ENCODE results near the gene RAVER1. TPM values are rescaled to one million over a fixed set of nuclear protein-coding genes. Genes with fewer than 3 reads are reported as not detected.

Gene RAVER1
- total and polyA plus RNA-seq, 2 donors (not counting 1 experiment from before 2014, with no cell fraction given) = 21.0 to 62.7 TPM

DNA sequence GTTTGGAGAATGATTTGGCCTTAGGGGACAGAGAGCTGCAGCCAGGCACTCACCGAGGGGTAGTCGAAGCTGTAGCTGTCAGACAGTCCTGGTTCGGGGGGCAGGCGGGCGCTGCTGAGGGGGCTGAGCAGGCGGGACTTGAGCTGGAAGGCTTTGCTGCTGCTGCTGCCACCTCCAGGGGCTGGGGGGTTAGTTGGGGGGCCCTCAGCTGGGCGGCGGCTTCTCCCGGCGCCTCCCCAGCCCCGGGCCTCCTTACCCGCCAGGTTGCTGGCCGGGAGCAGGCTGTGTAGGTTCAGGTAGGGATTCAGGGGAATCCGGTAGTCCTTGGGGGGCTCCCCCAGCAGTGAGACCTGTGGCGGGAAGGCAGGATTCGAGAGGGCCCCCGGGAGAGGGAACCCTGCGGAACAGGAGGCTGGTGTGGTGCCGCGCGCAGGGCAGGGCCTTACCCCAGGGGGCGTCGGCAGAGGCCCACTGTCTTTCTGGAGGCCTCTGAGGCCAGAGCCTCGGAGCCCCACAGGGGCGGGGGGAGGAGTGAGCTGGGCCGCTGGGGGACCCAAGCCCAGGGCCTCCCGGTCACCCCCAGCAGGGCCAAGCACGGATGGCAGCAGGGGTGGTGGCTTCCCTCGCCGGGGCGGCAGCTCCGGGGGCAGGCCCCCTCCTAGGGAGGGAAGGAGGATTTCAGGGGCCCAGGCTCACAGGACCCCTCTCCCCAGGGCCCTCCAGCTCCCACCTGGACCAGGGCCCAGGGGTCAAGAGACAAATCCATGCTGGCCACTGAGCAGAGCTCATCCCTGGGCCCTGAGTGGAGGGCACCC, 12.5 kb downstream of the RAVER1 start:
- peaks cover 10% of the 10 kb centered on the region for H3K79me2 ChIP-seq (ENCODE audit: control insufficient read depth, insufficient read depth, low read length)
- H3K4me1 ChIP-seq (ENCODE audit: control insufficient read depth in 2 of 2, insufficient read depth in 2 of 2, low read length in 2 of 2) = peaks cover 6 to 13% of the 10 kb centered on the region in 2 donors
- TF ChIP-seq, protein P1, sequence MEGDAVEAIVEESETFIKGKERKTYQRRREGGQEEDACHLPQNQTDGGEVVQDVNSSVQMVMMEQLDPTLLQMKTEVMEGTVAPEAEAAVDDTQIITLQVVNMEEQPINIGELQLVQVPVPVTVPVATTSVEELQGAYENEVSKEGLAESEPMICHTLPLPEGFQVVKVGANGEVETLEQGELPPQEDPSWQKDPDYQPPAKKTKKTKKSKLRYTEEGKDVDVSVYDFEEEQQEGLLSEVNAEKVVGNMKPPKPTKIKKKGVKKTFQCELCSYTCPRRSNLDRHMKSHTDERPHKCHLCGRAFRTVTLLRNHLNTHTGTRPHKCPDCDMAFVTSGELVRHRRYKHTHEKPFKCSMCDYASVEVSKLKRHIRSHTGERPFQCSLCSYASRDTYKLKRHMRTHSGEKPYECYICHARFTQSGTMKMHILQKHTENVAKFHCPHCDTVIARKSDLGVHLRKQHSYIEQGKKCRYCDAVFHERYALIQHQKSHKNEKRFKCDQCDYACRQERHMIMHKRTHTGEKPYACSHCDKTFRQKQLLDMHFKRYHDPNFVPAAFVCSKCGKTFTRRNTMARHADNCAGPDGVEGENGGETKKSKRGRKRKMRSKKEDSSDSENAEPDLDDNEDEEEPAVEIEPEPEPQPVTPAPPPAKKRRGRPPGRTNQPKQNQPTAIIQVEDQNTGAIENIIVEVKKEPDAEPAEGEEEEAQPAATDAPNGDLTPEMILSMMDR (IDR thresholded peaks at IDR 0.05) = no peak
- TF ChIP-seq EZH2 (IDR thresholded peaks at IDR 0.05; ENCODE audit: borderline replicate concordance, insufficient read depth, low read depth, low read length, poor library complexity, severe bottlenecking) = no peak
- Mint-ChIP-seq H3K4me1 (peaks cover 3% of the 10 kb centered on the region), H3K4me3 (no peak overlapping the region), H3K27me3 (no peaks in the 10 kb centered on the region), H3K9me3 (ENCODE audit: insufficient read depth) (no peaks in the 10 kb centered on the region), H3K27ac (no peak overlapping the region)
- WGBS (ENCODE audit: insufficient coverage) = 97% methylated on average over 29 of the region's 32 CpGs
- no peak overlapping the region for H3K9ac ChIP-seq (ENCODE audit: low read length)
- H3K27me3 ChIP-seq (replicated peaks in 1 of 4; ENCODE audit: control extremely low read depth in 1 of 4, control insufficient read depth in 3 of 4, insufficient read depth in 4 of 4, low read length in 3 of 4) = no peaks in the 10 kb centered on the region
- ATAC-seq (ENCODE audit: low read depth) = no peak
- DNase-seq = no peak
- no peak overlapping the region for H3K4me3 ChIP-seq (ENCODE audit: control extremely low read depth in 1 of 5, extremely low read depth in 1 of 5, insufficient read depth in 1 of 5, low read depth in 2 of 5, low read length in 4 of 5)
- peaks cover 34% of the 10 kb centered on the region for H4K20me1 ChIP-seq (ENCODE audit: control insufficient read depth, insufficient read depth, low read length, poor library complexity, severe bottlenecking)
- intact Hi-C loops (cut with micrococcal nuclease) = no loop called here
- ChIA-PET CTCF (interaction anchor here (0.7 to 1.3 kb wide), 2 partner anchors 29 to 44 kb away, joined by 3 read pairs; no protein-coding TSS in a partner anchor), POLR2A (interaction anchor here (0.7 kb wide), 2 partner anchors 14 to 1390 kb away, joined by 6 to 12 read pairs; no protein-coding TSS in a partner anchor)
- H3K4me2 ChIP-seq (replicated peaks; ENCODE audit: low read depth, low read length, poor library complexity, severe bottlenecking) = no peak overlapping the region
- H2AFZ ChIP-seq (ENCODE audit: insufficient read depth, low read depth, low read length, poor library complexity, severe bottlenecking) = no peak overlapping the region
- no peaks in the 10 kb centered on the region for H3K9me3 ChIP-seq (ENCODE audit: control extremely low read depth in 1 of 3, control insufficient read depth in 2 of 3, insufficient read depth in 1 of 3, low read length in 2 of 3)
- H3K27ac ChIP-seq (ENCODE audit: low read length in 2 of 2) = no peak overlapping the region
- peaks cover 0 to 59% of the 10 kb centered on the region in 2 experiments for H3K36me3 ChIP-seq (replicated peaks in 1 of 2; ENCODE audit: control extremely low read depth in 1 of 2, control insufficient read depth in 1 of 2, extremely low read depth in 1 of 2, insufficient read depth in 2 of 2, low read length in 1 of 2)
